ELR (cell line): ENCODE results near the gene CCDC69.
"Not testable (repeated sequence)": the region's sequence is repeated elsewhere in the genome, so short reads cannot be mapped to it uniquely, and the experiment has no call there.

Source experiments
- DNase-seq: peaks from one replicate; pipeline ENCODE4 v3.0.0-alpha.2; 2015; ENCODE audit warnings: low read depth

CCDC69 gene

GRCh38 chr5:151192626-151193025 is 31.3 kb downstream of the CCDC69 start:
- DNase-seq = no peak

GRCh38 chr5:151191661-151192060 is 32.2 kb downstream of the CCDC69 start:
- no peak for DNase-seq

- DNase-seq = no peak
These were observed 34.7 kb downstream of the CCDC69 start for GRCh38 chr5:151189151-151189550.

GRCh38 chr5:151186538-151186937 is 37.4 kb downstream of the CCDC69 start:
- DNase-seq = no peak

GRCh38 chr5:151186052-151186451 is 37.8 kb downstream of the CCDC69 start:
- no peak for DNase-seq

GRCh38 chr5:151184316-151185042 is 39.4 kb downstream of the CCDC69 start:
- no peak for DNase-seq

- peak; percentile 46 for DNase-seq
These were observed 40.2 kb downstream of the CCDC69 start for GRCh38 chr5:151183456-151184245.

GRCh38 chr5:151182976-151183375 is 40.9 kb downstream of the CCDC69 start:
- DNase-seq = no peak

- no peak for DNase-seq
These were observed 41.4 kb downstream of the CCDC69 start for GRCh38 chr5:151182524-151182900.

- DNase-seq = no peak
These were observed 41.9 kb downstream of the CCDC69 start for GRCh38 chr5:151181818-151182523.

GRCh38 chr5:151180291-151180690 is 43.6 kb downstream of the CCDC69 start:
- DNase-seq = no peak

- no peak for DNase-seq
These were observed 44.4 kb downstream of the CCDC69 start for GRCh38 chr5:151179489-151179840.

- no peak for DNase-seq
These were observed 45.0 kb downstream of the CCDC69 start for GRCh38 chr5:151178777-151179488.

- DNase-seq = no peak
These were observed 45.5 kb downstream of the CCDC69 start for GRCh38 chr5:151178372-151178771.

- not testable (repeated sequence) for DNase-seq
These were observed 47.6 kb downstream of the CCDC69 start for GRCh38 chr5:151176268-151176667.

- no peak for DNase-seq
These were observed 49.2 kb downstream of the CCDC69 start for GRCh38 chr5:151174612-151175101.

- DNase-seq = no peak
These were observed 49.9 kb downstream of the CCDC69 start for GRCh38 chr5:151173711-151174611.

- no peak for DNase-seq
These were observed 52.4 kb downstream of the CCDC69 start for GRCh38 chr5:151171529-151171928.

GRCh38 chr5:151168602-151169344 is 55.1 kb downstream of the CCDC69 start:
- DNase-seq = no peak

GRCh38 chr5:151167022-151167421 is 56.9 kb downstream of the CCDC69 start:
- DNase-seq = no peak
